Endothelial cell of umbilical vein (primary cell): ENCODE measurements around the gene IFNA8. TPM values are rescaled to one million over a fixed set of nuclear protein-coding genes. Genes with fewer than 3 reads are reported as not detected.

Experiments
- BruUV-seq: library from RNA; stranded (reverse); fragments of 400-500 nt; replicated peaks from 2 replicates; lab custom pipeline; 2021; lab: Mats Ljungman, UMichigan
- CTCF ChIA-PET: fragments of 300-600, 350-600 bp; sonication (Branson Sonifier 250); formaldehyde crosslinking; loops from one replicate; lab custom pipeline; 2021; ENCODE audit warnings: antibody characterized with exemption, inconsistent platforms; lab: Charles Lee
- POLR2A ChIA-PET: fragments of 300-600, 350-600 bp; sonication (Branson Sonifier 250); formaldehyde crosslinking; loops from one replicate; lab custom pipeline; 2021; ENCODE audit warnings: antibody characterized with exemption, inconsistent platforms; lab: Charles Lee
- DNase-seq: peaks from one replicate; pipeline ENCODE4 v3.0.0-alpha.2; 2011; ENCODE audit warnings: low read depth, low spot score
- FAIRE-seq: peaks from 2 replicates; lab custom pipeline; 2011; peaks lifted over from hg19 to GRCh38; lab: Jason Lieb, UNC
- H2AFZ ChIP-seq: 2 replicates; pipeline ENCODE4 v1.6.0; 2012; ENCODE audit warnings: low read depth, low read length, control low read depth, inconsistent platforms
- H3K27ac ChIP-seq: 2 replicates; pipeline ENCODE4 v1.5.1; 2011; ENCODE audit warnings: low read depth, mild to moderate bottlenecking, control low read depth, low read length, moderate library complexity; ENCODE audit not compliant: insufficient read depth
- H3K27me3 ChIP-seq, 2 experiments: 2 replicates each; pipeline versions ENCODE4 v1.6.0 to v1.6.1; 2011; ENCODE audit warnings: low read length in 2 of 2, mixed read lengths in 1 of 2; ENCODE audit not compliant: control insufficient read depth in 2 of 2, insufficient read depth in 2 of 2
- H3K36me3 ChIP-seq, 2 experiments: 2 replicates in 1 of 2; 3 replicates in 1 of 2; pipeline ENCODE4 v1.5.1; 2011; ENCODE audit warnings: low read length in 2 of 2, mild to moderate bottlenecking in 1 of 2, moderate library complexity in 1 of 2; ENCODE audit not compliant: control insufficient read depth in 2 of 2, insufficient read depth in 2 of 2; ENCODE audit errors: extremely low read depth in 1 of 2
- H3K4me1 ChIP-seq: 3 replicates; pipeline ENCODE4 v1.5.1; 2011; ENCODE audit warnings: mild to moderate bottlenecking, low read length; ENCODE audit not compliant: control insufficient read depth, insufficient read depth; ENCODE audit errors: extremely low read depth
- H3K4me2 ChIP-seq: 2 replicates; pipeline ENCODE4 v1.6.1; 2011; ENCODE audit warnings: low read length, control low read depth, mixed read lengths; ENCODE audit not compliant: insufficient read depth
- H3K4me3 ChIP-seq, 3 experiments: fragments of 200-600 bp in 1 of 3; sonication (generic), shearing (Covaris generic) in 1 of 3; replicated peaks in 1 of 3; 2 replicates each; pipeline ENCODE4 v1.5.1; 2011 to 2016; ENCODE audit warnings: control low read depth in 3 of 3, low read length in 3 of 3, mild to moderate bottlenecking in 2 of 3, inconsistent platforms in 1 of 3, low read depth in 1 of 3, moderate library complexity in 1 of 3; ENCODE audit not compliant: insufficient read depth in 1 of 3
- H3K79me2 ChIP-seq: 2 replicates; pipeline ENCODE4 v1.6.0; 2012; ENCODE audit warnings: low read length, inconsistent platforms; ENCODE audit not compliant: control insufficient read depth, insufficient read depth
- H3K9ac ChIP-seq: replicated peaks from 2 replicates; pipeline ENCODE3; 2011; ENCODE audit warnings: low read length, control low read depth; ENCODE audit not compliant: insufficient read depth; ENCODE audit errors: extremely low read depth
- H3K9me1 ChIP-seq: replicated peaks from 3 replicates; pipeline ENCODE4 v1.6.0; 2011; ENCODE audit warnings: mild to moderate bottlenecking, low read length; ENCODE audit not compliant: control insufficient read depth, insufficient read depth; ENCODE audit errors: extremely low read depth
- H3K9me3 ChIP-seq: replicated peaks from 2 replicates; pipeline ENCODE4 v1.5.1; 2012; ENCODE audit warnings: low read length, inconsistent platforms; ENCODE audit not compliant: control insufficient read depth, insufficient read depth
- H4K20me1 ChIP-seq: replicated peaks from 2 replicates; pipeline ENCODE3; 2011; ENCODE audit warnings: mild to moderate bottlenecking, low read length; ENCODE audit not compliant: control insufficient read depth, insufficient read depth; ENCODE audit errors: extremely low read depth
- CTCF ChIP-seq, 2 donors: IDR thresholded peaks; 1 replicate in 1 of 2; 2 replicates in 1 of 2; pipeline ENCODE4 v1.5.1; 2011; ENCODE audit warnings: low read length in 2 of 2, mild to moderate bottlenecking in 2 of 2, moderate library complexity in 2 of 2, control low read depth in 1 of 2, inconsistent platforms in 1 of 2, low read depth in 1 of 2; ENCODE audit not compliant: insufficient read depth in 1 of 2; ENCODE audit errors: extremely low read depth in 1 of 2
- EZH2 ChIP-seq: IDR thresholded peaks from 2 replicates; pipeline ENCODE4 v1.6.1; 2012; ENCODE audit warnings: borderline replicate concordance, low read depth, mild to moderate bottlenecking, moderate library complexity, low read length, inconsistent platforms; ENCODE audit not compliant: severe bottlenecking
- FOS ChIP-seq: IDR thresholded peaks from 2 replicates; pipeline ENCODE4 v1.6.1; 2011; ENCODE audit warnings: mild to moderate bottlenecking, low read length, moderate library complexity, borderline replicate concordance; ENCODE audit not compliant: insufficient read depth
- GATA2 ChIP-seq: IDR thresholded peaks from 2 replicates; pipeline ENCODE4 v1.7.0; 2011; ENCODE audit warnings: low read depth, mild to moderate bottlenecking, moderate library complexity, mixed read lengths, low read length; ENCODE audit not compliant: insufficient read length, insufficient read depth
- JUN ChIP-seq: IDR thresholded peaks from 2 replicates; pipeline ENCODE4 v1.6.1; 2011; ENCODE audit warnings: borderline replicate concordance, low read depth; ENCODE audit not compliant: insufficient read length, insufficient read depth
- MAX ChIP-seq: IDR thresholded peaks from 2 replicates; pipeline ENCODE4 v1.6.1; 2011; ENCODE audit not compliant: insufficient read depth, insufficient read length
- MYC ChIP-seq: IDR thresholded peaks from one replicate; pipeline ENCODE4 v1.6.1; 2011; ENCODE audit warnings: mild to moderate bottlenecking, low read depth, low read length
- POLR2A ChIP-seq: IDR thresholded peaks from 2 replicates; pipeline ENCODE4 v1.6.1; 2012; ENCODE audit warnings: low read depth, mild to moderate bottlenecking, control low read depth, low read length
- dilution Hi-C: fragments of 300-500 bp; cut with MboI; formaldehyde crosslinking; loops from one replicate; pipeline ENCODE4 v1.15.0; 2019; ENCODE audit warnings: low sequenced_read_pairs; ENCODE audit not compliant: extremely low pct_ligation_motif_present
- intact Hi-C: fragments of 100-400 bp; cut with micrococcal nuclease; formaldehyde crosslinking; loops from one replicate; pipeline ENCODE4 v1.10.0; 2022
- polyA plus RNA-seq, 4 experiments: library from polyadenylated mRNA; depleted of rRNA in 3 of 4; stranded (reverse) in 3 of 4; unstranded in 1 of 4; fragments of >200 nt; gene quantifications; 2 replicates each; pipeline versions ENCODE4 v1.2.1 to v1.2.3, GENCODE V29; 2011 to 2012; ENCODE audit warnings: missing spikeins in 1 of 4
- total RNA-seq: library from RNA; stranded (reverse); gene quantifications from 2 replicates; pipeline ENCODE4 v1.2.3, GENCODE V29; 2021

Gene IFNA8
- total and polyA plus RNA-seq, 2 donors (not counting 3 experiments of a cell fraction or from before 2014, with no cell fraction given) = not detected

GRCh38 chr9:21412107-21412506 is 3.2 kb downstream of the IFNA8 start:
- FAIRE-seq (no peak), DNase-seq (no peak)
- H3K36me3 ChIP-seq = no peaks in the 10 kb centered on the region
- H3K79me2 ChIP-seq = no peaks in the 10 kb centered on the region
- dilution Hi-C loops = no loop called here
- no peak overlapping the region for H3K4me3 ChIP-seq
- no peak overlapping the region for H3K4me2 ChIP-seq
- no peaks in the 10 kb centered on the region for H3K9me1 ChIP-seq
- ChIA-PET CTCF (interaction anchor here (1.2 to 1.7 kb wide), 3 partner anchors 16 to 86 kb away, joined by 3 to 7 read pairs (median 5); no protein-coding TSS in a partner anchor), POLR2A (no interaction called here)
- intact Hi-C loops = no loop called here
- no peak overlapping the region for H3K9ac ChIP-seq
- H3K9me3 ChIP-seq = no peaks in the 10 kb centered on the region
- H3K27me3 ChIP-seq = peaks cover 21 to 51% of the 10 kb centered on the region in 2 experiments
- TF ChIP-seq MAX = no peak
- TF ChIP-seq POLR2A = no peak
- no peak for TF ChIP-seq FOS
- TF ChIP-seq JUN = no peak
- no peak for TF ChIP-seq CTCF (IDR thresholded peaks at IDR 0.05; ENCODE audit: extremely low read depth in 1 of 2, insufficient read depth in 1 of 2, low read depth in 1 of 2, low read length in 2 of 2)
- no peak for TF ChIP-seq EZH2
- TF ChIP-seq GATA2 = no peak
- no peak for TF ChIP-seq MYC
- no TSS peak for BruUV-seq
- H3K4me1 ChIP-seq = no peaks in the 10 kb centered on the region
- no peak overlapping the region for H3K27ac ChIP-seq
- H2AFZ ChIP-seq = no peak overlapping the region
- no peaks in the 10 kb centered on the region for H4K20me1 ChIP-seq
